ENCODE measurements around the gene SERP2. TPM values are rescaled to one million over a fixed set of nuclear protein-coding genes. Genes with fewer than 3 reads are reported as not detected.
A peak's percentile ranks its signal among the peaks of the same experiment; 100 is the strongest.

Gene SERP2
- total and polyA plus RNA-seq, 8 donors: 1.2 to 13.8 (median 1.9) TPM

DNA sequence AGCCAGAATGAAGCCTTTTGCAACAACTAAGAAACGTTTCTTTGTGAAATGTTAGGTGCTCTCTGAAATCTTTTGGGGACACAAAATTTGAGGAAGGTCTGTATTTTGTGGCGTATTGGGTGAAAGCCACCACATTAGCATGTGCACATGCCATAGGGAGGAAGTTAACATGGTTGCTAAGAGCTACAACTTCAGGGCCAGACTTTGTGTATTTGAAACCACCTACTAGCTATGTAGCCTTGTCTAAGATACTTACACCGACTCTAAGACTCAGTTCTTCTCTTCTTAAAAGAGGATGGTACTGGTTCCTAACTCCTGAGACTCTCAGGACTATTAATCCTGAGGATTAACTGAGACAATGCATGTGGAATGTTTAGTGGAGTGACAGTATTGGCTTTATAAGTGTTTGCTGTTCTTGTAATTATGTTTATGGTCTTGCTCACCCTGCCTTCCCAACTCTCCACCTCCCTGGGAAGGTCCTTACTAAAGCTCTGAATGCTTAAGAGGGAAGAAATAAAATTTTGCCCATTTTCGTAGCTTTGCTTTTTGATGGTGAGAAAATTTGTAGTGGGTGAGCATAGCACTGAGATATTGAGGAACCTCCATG is 15.5 kb downstream of the SERP2 start:
- Histone ChIP-seq H3K9me3 (no peaks in the 10 kb centered on the region), H3K27me3 (no peaks in the 10 kb centered on the region), H3K4me3 (no peak overlapping the region), H3K36me3 (no peaks in the 10 kb centered on the region), H3K4me1 (no peaks in the 10 kb centered on the region), H3K27ac (no peak overlapping the region)
- TF ChIP-seq, protein P1, sequence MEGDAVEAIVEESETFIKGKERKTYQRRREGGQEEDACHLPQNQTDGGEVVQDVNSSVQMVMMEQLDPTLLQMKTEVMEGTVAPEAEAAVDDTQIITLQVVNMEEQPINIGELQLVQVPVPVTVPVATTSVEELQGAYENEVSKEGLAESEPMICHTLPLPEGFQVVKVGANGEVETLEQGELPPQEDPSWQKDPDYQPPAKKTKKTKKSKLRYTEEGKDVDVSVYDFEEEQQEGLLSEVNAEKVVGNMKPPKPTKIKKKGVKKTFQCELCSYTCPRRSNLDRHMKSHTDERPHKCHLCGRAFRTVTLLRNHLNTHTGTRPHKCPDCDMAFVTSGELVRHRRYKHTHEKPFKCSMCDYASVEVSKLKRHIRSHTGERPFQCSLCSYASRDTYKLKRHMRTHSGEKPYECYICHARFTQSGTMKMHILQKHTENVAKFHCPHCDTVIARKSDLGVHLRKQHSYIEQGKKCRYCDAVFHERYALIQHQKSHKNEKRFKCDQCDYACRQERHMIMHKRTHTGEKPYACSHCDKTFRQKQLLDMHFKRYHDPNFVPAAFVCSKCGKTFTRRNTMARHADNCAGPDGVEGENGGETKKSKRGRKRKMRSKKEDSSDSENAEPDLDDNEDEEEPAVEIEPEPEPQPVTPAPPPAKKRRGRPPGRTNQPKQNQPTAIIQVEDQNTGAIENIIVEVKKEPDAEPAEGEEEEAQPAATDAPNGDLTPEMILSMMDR (IDR thresholded peaks at IDR 0.05): no peak
- intact Hi-C loops (cut with DNase I): no loop called here
- FAIRE-seq: no peak
- 68 to 80% methylated on average over 4 of the region's 4 CpGs for WGBS, 2 donors
- DNase-seq: no peak
- no peak for ATAC-seq

DNA sequence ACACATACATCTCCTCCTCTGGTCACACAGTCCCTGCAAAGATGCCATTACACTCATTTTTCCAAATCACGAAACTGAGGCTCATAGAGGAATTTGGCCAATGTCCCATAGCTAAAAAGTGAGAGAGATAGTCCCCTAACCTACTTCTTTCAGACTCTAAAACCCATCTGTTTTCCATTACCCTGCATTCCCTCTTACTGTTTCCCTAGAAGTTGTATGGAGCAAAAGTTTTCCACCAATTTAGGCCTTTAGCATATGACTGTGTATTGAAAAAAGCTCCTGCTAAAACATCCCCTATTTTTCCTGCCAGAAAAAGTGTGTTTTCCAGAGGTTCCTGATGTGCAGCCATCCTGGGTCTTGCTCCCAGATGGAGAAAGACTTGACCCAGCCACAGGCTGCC is 16.3 kb downstream of the SERP2 start:
- TF ChIP-seq, protein P1 (IDR thresholded peaks at IDR 0.05): no peak
- H3K27ac ChIP-seq: no peak overlapping the region
- ATAC-seq (no peak), DNase-seq (no peak), FAIRE-seq (no peak)
- H3K4me3 ChIP-seq: no peak overlapping the region
- H3K9me3 ChIP-seq: no peaks in the 10 kb centered on the region
- H3K4me1 ChIP-seq: no peaks in the 10 kb centered on the region
- no peaks in the 10 kb centered on the region for H3K36me3 ChIP-seq
- intact Hi-C loops (cut with DNase I): no loop called here
- H3K27me3 ChIP-seq: no peaks in the 10 kb centered on the region
- WGBS, 2 donors: 75 to 86% methylated on average over 1 of the region's 1 CpG

DNA sequence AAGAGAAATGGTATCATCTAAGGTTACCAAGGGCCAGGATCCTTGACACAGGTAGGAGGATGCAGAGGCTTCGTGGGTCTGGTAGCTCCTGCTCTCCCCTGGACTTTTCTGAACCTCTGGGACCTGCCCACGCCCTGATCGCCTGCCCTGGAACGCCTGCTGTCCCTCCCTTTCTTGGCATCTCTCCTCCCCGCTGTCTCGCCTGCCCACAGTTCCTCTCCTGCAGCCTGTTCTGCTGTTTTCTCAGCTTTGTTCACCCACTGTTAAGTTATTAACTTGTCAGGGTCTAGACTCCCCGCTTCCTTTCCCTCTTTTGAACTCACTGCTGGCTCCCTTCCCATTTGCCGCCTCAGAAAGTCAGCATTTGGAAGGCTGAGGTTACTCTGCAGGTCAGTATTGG is 19.8 kb downstream of the SERP2 start:
- intact Hi-C loops (cut with DNase I): no loop called here
- no peak overlapping the region for H3K4me3 ChIP-seq
- DNase-seq: peak in 3 of 6 donors; percentile 9 to 40 (median 29)
- no peaks in the 10 kb centered on the region for H3K27me3 ChIP-seq
- WGBS, 2 donors: 23 to 30% methylated on average over 8 of the region's 8 CpGs
- no peaks in the 10 kb centered on the region for H3K9me3 ChIP-seq
- TF ChIP-seq, protein P1 (IDR thresholded peaks at IDR 0.05): no peak
- no peak for FAIRE-seq
- peak; percentile 40 to 82 (median 70) for ATAC-seq
- H3K4me1 ChIP-seq: no peaks in the 10 kb centered on the region
- H3K27ac ChIP-seq: peak overlapping the region in 1 of 4 donors; percentile 12
- no peaks in the 10 kb centered on the region for H3K36me3 ChIP-seq

DNA sequence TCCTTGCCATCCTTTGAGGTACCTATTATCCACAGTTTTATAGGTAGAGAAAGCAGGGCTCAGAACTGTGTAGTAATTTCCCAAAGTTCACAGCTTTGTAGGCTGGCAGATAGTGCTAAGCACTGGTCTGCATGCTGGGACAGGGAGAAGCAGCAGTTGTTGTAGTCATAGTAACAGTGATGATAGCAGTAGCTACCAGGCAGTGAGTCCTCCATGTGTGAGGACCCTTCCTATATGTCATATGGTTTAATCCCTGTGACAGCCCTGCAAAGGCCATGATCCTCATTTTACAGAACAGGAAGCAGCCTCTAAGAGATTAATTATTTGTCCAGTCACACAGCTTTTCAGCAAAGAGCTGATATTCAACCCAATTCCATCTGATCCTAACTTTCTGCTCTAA is 21.0 kb downstream of the SERP2 start:
- ATAC-seq (no peak), DNase-seq (no peak), FAIRE-seq (no peak)
- no peaks in the 10 kb centered on the region for H3K4me1 ChIP-seq
- no peaks in the 10 kb centered on the region for H3K36me3 ChIP-seq
- TF ChIP-seq, protein P1 (IDR thresholded peaks at IDR 0.05): no peak
- intact Hi-C loops (cut with DNase I): no loop called here
- H3K4me3 ChIP-seq: no peak overlapping the region
- H3K27me3 ChIP-seq: no peaks in the 10 kb centered on the region
- no peaks in the 10 kb centered on the region for H3K9me3 ChIP-seq
- no peak overlapping the region for H3K27ac ChIP-seq

DNA sequence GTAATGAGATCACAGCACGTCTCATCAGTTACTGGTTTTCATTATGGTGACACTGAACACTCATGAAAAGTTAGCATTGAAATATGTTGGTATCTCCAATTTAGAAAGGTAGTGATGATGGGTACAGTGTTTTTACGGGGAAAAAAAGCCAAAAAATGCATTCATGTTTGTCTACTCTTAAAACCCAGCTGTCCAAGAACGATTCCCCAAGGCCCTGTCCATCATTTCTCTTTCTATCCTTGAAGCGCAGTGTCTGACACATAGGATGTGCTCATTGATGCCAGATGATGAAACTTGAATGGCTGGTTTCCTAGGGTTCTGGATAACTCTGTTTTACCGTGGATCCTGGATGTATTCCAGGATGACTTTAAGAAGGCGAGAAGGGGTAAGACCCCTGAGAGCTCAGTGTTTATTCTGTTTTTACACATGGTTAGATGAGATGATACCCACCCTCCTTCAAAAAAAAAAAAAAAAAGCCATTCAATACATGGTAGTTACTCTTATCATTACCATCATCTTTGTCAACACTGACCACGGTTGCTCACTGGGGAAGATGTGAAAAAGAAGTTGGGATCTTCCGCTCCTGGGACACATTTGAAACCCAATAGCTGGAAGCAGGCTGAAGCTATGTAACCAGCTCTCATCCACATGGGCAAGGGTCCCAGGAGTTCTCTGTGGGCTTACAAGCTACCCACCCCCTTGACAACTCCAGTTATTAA is 22.5 kb downstream of the SERP2 start:
- ATAC-seq: no peak
- DNase-seq: no peak
- Histone ChIP-seq H3K4me3 (no peak overlapping the region), H3K27ac (no peak overlapping the region), H3K36me3 (no peaks in the 10 kb centered on the region), H3K4me1 (no peaks in the 10 kb centered on the region), H3K27me3 (no peaks in the 10 kb centered on the region), H3K9me3 (no peaks in the 10 kb centered on the region)
- TF ChIP-seq, protein P1 (IDR thresholded peaks at IDR 0.05): no peak
- intact Hi-C loops (cut with DNase I): no loop called here
- no peak for FAIRE-seq
- 80 to 81% methylated on average over 8 of the region's 8 CpGs for WGBS, 2 donors

All from pancreas (tissue), 10 donors.